HepG2 (cell line): ENCODE data around the gene ANAPC5.

Experiments used
- ARNT ChIP-seq: fragments of 450-650 bp; IDR thresholded peaks from 2 replicates; pipeline ENCODE4 v1.6.1; 2017
- TOE1 ChIP-seq: sonication (generic); formaldehyde crosslinking; IDR thresholded peaks from 2 replicates; pipeline ENCODE4 v1.4.0; 2020; ENCODE audit warnings: mild to moderate bottlenecking, missing genetic modification reagents
- ZNF615 ChIP-seq: sonication (generic); formaldehyde crosslinking; IDR thresholded peaks from 2 replicates; pipeline ENCODE4 v1.5.0; 2020; ENCODE audit warnings: mild to moderate bottlenecking, missing genetic modification reagents, borderline replicate concordance
- TF ChIP-seq, protein P1 (sequence below): sonication (generic); formaldehyde crosslinking; IDR thresholded peaks from 2 replicates; pipeline ENCODE4 v1.5.0; 2020; ENCODE audit warnings: missing genetic modification reagents, mild to moderate bottlenecking, borderline replicate concordance
- TF ChIP-seq, protein P2 (sequence below): IDR thresholded peaks from 2 replicates; pipeline ENCODE4 v1.6.1; 2012; ENCODE audit warnings: inconsistent platforms

- TF ChIP-seq, protein P1, sequence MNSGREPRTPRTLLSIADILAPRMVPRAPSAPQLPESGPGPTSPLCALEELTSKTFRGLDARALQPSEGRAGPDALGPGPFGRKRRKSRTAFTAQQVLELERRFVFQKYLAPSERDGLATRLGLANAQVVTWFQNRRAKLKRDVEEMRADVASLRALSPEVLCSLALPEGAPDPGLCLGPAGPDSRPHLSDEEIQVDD, result no peak
- TF ChIP-seq ZNF615, result no peak
- no peak for TF ChIP-seq TOE1 (CRISPR knock-in tag)
- TF ChIP-seq ARNT, result no peak
- TF ChIP-seq, protein P2, sequence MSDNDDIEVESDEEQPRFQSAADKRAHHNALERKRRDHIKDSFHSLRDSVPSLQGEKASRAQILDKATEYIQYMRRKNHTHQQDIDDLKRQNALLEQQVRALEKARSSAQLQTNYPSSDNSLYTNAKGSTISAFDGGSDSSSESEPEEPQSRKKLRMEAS, result no peak
These were observed 45.3 kb upstream of the ANAPC5 start for GRCh38 chr12:121397521-121397920.
